ENCODE results near the gene ZGPAT. TPM values are rescaled to one million over a fixed set of nuclear protein-coding genes. Genes with fewer than 3 reads are reported as not detected.

Gene ZGPAT
- polyA plus RNA-seq, 1 donor = 20.1 TPM

DNA sequence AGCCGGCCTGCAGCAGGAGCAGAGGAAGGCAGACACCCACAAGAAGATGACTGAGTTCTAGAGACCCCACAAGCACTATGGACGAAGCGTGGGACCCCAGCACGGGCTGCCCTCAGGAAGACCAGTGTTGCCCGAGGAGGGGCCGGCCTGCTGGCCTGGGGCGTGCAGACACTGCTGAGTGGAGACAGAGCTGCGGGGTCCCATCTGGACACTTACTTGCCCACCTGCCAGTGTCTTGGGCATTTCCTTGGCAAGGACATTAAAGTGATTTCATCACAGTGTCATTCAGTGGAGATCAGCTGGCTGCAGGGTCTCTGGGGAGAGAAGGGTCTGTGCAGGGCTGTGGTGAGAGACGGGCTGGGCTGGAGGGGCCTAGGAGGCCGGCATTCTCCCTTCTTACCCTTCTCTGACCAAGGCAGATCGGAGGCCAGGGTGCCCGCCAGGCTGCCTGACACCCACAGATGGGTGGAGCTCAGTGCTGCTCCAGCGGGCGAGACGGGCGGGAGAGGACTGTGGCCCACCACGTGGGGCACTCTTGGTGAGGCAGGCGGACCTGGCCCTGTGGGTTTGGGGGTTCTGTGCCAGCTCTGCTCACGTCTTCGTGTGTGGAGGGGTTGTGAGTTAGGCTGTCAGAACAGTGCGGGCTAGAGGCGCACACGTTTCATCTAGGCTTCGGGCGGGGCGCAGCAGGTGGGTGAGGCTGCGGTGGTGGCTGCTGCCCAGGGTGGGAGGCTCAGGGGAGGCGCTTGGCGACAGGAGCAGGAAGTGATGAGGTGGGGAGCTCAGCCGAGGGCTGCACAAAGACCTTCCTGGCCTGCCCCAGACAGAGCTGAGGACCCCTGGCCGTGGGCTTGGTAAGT lies 28.2 kb downstream of the ZGPAT start, which contains the start of gene LIME1:
Gene LIME1 (plus strand): TSS at position 806 of the 860 bp plus-strand sequence. CDS start 886 bp downstream, outside the sequence.
- Histone ChIP-seq H3K27ac (ENCODE audit: low read length) (no peak within 1 kb of the TSS), H3K27me3 (ENCODE audit: control insufficient read depth, insufficient read depth, low read length) (no peaks in the 10 kb centered on the region), H3K4me1 (ENCODE audit: control insufficient read depth, insufficient read depth, low read length) (peaks cover 16% of the 10 kb centered on the region), H3K36me3 (ENCODE audit: control insufficient read depth, insufficient read depth, low read length) (peaks cover 35% of the 10 kb centered on the region), H3K4me3 (ENCODE audit: low read length) (no peak within 1 kb of the TSS), H3K9me3 (ENCODE audit: control insufficient read depth, low read depth, low read length) (no peaks in the 10 kb centered on the region)
- no peak for DNase-seq
- no CpG with 5 or more reads among the region's 31 CpGs for WGBS (ENCODE audit: insufficient coverage, low lambda C conversion rate)

GRCh38 chr20:63736893-63737694 lies 29.3 kb downstream of the ZGPAT start:
- Histone ChIP-seq H3K4me3 (ENCODE audit: low read length) (no peak overlapping the region), H3K9me3 (ENCODE audit: control insufficient read depth, low read depth, low read length) (no peaks in the 10 kb centered on the region), H3K36me3 (ENCODE audit: control insufficient read depth, insufficient read depth, low read length) (peaks cover 43% of the 10 kb centered on the region), H3K4me1 (ENCODE audit: control insufficient read depth, insufficient read depth, low read length) (peaks cover 25% of the 10 kb centered on the region), H3K27ac (ENCODE audit: low read length) (no peak overlapping the region), H3K27me3 (ENCODE audit: control insufficient read depth, insufficient read depth, low read length) (no peaks in the 10 kb centered on the region)
- WGBS (ENCODE audit: insufficient coverage, low lambda C conversion rate) = no CpG with 5 or more reads among the region's 30 CpGs
- peak in 1 of 2 donors; percentile 22 for DNase-seq

- DNase-seq = no peak
- no peaks in the 10 kb centered on the region for H3K9me3 ChIP-seq (ENCODE audit: control insufficient read depth, low read depth, low read length)
- H3K4me1 ChIP-seq (ENCODE audit: control insufficient read depth, insufficient read depth, low read length) = peaks cover 25% of the 10 kb centered on the region
- H3K27ac ChIP-seq (ENCODE audit: low read length) = no peak overlapping the region
- H3K36me3 ChIP-seq (ENCODE audit: control insufficient read depth, insufficient read depth, low read length) = peaks cover 48% of the 10 kb centered on the region
- WGBS (ENCODE audit: insufficient coverage, low lambda C conversion rate) = no CpG with 5 or more reads among the region's 26 CpGs
- H3K27me3 ChIP-seq (ENCODE audit: control insufficient read depth, insufficient read depth, low read length) = no peaks in the 10 kb centered on the region
- no peak overlapping the region for H3K4me3 ChIP-seq (ENCODE audit: low read length)
These were observed 29.8 kb downstream of the ZGPAT start for GRCh38 chr20:63737695-63737944.

DNA sequence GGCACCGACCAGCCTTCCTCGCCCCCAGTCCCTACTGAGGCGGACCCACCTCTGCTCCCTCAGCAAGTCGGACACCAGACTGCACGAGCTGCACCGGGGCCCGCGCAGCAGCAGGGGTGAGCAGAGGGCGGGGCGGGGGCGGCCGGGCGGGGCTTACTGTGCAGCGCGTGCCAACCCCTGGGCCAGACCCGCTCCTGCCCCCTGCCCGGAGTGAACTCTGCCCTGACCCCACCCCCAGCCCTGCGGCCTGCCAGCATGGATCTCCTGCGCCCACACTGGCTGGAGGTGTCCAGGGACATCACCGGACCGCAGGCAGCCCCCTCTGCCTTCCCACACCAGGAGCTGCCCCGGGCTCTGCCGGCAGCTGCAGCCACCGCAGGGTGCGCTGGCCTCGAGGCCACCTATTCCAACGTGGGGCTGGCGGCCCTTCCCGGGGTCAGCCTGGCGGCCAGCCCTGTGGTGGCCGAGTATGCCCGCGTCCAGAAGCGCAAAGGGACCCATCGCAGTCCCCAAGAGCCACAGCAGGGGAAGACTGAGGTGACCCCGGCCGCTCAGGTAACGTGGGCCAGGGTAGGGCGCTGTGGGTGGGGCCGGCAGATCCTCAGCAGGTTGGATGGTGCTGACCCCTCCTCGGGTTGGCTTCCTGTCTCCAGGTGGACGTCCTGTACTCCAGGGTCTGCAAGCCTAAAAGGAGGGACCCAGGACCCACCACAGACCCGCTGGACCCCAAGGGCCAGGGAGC lies 30.3 kb downstream of the ZGPAT start:
- H3K4me3 ChIP-seq (ENCODE audit: low read length) = peak overlapping the region; percentile 10

DNA sequence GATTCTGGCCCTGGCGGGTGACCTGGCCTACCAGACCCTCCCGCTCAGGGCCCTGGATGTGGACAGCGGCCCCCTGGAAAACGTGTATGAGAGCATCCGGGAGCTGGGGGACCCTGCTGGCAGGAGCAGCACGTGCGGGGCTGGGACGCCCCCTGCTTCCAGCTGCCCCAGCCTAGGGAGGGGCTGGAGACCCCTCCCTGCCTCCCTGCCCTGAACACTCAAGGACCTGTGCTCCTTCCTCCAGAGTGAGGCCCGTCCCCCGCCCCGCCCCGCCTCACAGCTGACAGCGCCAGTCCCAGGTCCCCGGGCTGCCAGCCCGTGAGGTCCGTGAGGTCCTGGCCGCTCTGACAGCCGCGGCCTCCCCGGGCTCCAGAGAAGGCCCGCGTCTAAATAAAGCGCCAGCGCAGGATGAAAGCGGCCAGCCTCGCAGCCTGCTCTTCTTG lies 30.9 kb downstream of the ZGPAT start:
- H3K27ac ChIP-seq (ENCODE audit: low read length) = peak overlapping the region; percentile 67
- H3K27me3 ChIP-seq (ENCODE audit: control insufficient read depth, insufficient read depth, low read length) = no peaks in the 10 kb centered on the region
- peak overlapping the region; percentile 50 for H3K4me3 ChIP-seq (ENCODE audit: low read length)
- H3K4me1 ChIP-seq (ENCODE audit: control insufficient read depth, insufficient read depth, low read length) = peaks cover 25% of the 10 kb centered on the region
- H3K9me3 ChIP-seq (ENCODE audit: control insufficient read depth, low read depth, low read length) = no peaks in the 10 kb centered on the region
- WGBS (ENCODE audit: insufficient coverage, low lambda C conversion rate) = no CpG with 5 or more reads among the region's 26 CpGs
- peak; percentile 50 to 71 for DNase-seq
- peaks cover 50% of the 10 kb centered on the region for H3K36me3 ChIP-seq (ENCODE audit: control insufficient read depth, insufficient read depth, low read length)

More for the DNA sequence above, 30.3 kb downstream of the ZGPAT start:
- WGBS (ENCODE audit: insufficient coverage, low lambda C conversion rate) = no CpG with 5 or more reads among the region's 43 CpGs
- Histone ChIP-seq H3K27ac (ENCODE audit: low read length) (no peak overlapping the region), H3K27me3 (ENCODE audit: control insufficient read depth, insufficient read depth, low read length) (no peaks in the 10 kb centered on the region), H3K4me1 (ENCODE audit: control insufficient read depth, insufficient read depth, low read length) (peaks cover 25% of the 10 kb centered on the region), H3K9me3 (ENCODE audit: control insufficient read depth, low read depth, low read length) (no peaks in the 10 kb centered on the region), H3K36me3 (ENCODE audit: control insufficient read depth, insufficient read depth, low read length) (peaks cover 50% of the 10 kb centered on the region)
- peak in 1 of 2 donors; percentile 51 for DNase-seq

- H3K4me3 ChIP-seq (ENCODE audit: low read length) = peak within 1 kb of the TSS; percentile 82
- H3K27me3 ChIP-seq (ENCODE audit: control insufficient read depth, insufficient read depth, low read length) = no peaks in the 10 kb centered on the region
- no peaks in the 10 kb centered on the region for H3K9me3 ChIP-seq (ENCODE audit: control insufficient read depth, low read depth, low read length)
- H3K36me3 ChIP-seq (ENCODE audit: control insufficient read depth, insufficient read depth, low read length) = peaks cover 43% of the 10 kb centered on the region
- peak; percentile 79 to 90 for DNase-seq
- peak within 1 kb of the TSS; percentile 94 for H3K27ac ChIP-seq (ENCODE audit: low read length)
- no CpG with 5 or more reads among the region's 136 CpGs for WGBS (ENCODE audit: insufficient coverage, low lambda C conversion rate)
- peaks cover 25% of the 10 kb centered on the region for H3K4me1 ChIP-seq (ENCODE audit: control insufficient read depth, insufficient read depth, low read length)
These were observed 31.6 kb downstream of the ZGPAT start, which contains the start of gene SLC2A4RG for GRCh38 chr20:63739130-63740069. Gene SLC2A4RG, plus strand, starts transcription at chr20:63739776. Its CDS starts 137 bp downstream, at chr20:63739913.

GRCh38 chr20:63740070-63740626 lies 32.3 kb downstream of the ZGPAT start:
- peaks cover 29% of the 10 kb centered on the region for H3K4me1 ChIP-seq (ENCODE audit: control insufficient read depth, insufficient read depth, low read length)
- H3K36me3 ChIP-seq (ENCODE audit: control insufficient read depth, insufficient read depth, low read length) = peaks cover 36% of the 10 kb centered on the region
- DNase-seq = no peak
- no peaks in the 10 kb centered on the region for H3K9me3 ChIP-seq (ENCODE audit: control insufficient read depth, low read depth, low read length)
- peak overlapping the region; percentile 82 for H3K4me3 ChIP-seq (ENCODE audit: low read length)
- H3K27ac ChIP-seq (ENCODE audit: low read length) = peak overlapping the region; percentile 94
- WGBS (ENCODE audit: insufficient coverage, low lambda C conversion rate) = no CpG with 5 or more reads among the region's 80 CpGs
- H3K27me3 ChIP-seq (ENCODE audit: control insufficient read depth, insufficient read depth, low read length) = no peaks in the 10 kb centered on the region

DNA sequence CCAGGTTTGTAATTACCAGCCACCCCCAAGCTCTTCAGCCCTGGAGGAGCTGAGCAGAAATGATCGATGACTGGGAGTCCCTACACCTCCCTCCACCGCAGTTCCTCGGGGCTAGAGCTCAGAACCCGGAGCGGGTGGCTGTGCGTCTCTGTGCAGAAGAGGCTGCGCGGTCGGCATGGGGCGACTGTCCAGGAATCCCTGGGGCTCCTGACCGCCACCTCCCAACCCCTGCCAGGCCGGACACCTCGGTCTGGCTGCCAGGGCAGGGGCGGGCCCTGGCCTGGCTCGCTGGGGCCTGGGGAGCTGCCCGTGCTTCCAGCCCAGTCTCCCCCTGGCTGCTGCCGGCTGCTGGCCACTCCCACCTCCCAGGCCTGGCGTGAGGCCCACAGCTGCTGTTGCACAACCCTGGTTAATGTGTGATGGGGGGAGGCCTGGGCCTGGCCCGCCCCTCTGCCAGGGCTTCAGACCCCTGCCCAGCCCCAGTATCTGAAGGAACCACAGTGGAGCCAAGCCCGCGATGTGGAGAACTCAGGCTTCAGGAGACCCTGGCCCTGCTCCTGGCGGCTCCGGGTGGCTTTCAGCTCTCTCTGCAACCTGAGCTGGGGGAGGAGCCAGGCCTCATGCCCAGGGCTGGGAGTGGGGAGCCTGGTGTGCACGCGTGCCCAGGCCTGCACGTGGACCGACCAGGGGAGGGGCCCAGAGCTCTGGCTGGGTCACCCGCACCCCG lies 33.0 kb downstream of the ZGPAT start:
- H3K4me1 ChIP-seq (ENCODE audit: control insufficient read depth, insufficient read depth, low read length) = peaks cover 29% of the 10 kb centered on the region
- WGBS (ENCODE audit: insufficient coverage, low lambda C conversion rate) = no CpG with 5 or more reads among the region's 29 CpGs
- peaks cover 29% of the 10 kb centered on the region for H3K36me3 ChIP-seq (ENCODE audit: control insufficient read depth, insufficient read depth, low read length)
- peak overlapping the region; percentile 82 for H3K4me3 ChIP-seq (ENCODE audit: low read length)
- DNase-seq = peak; percentile 87 to 94
- H3K27ac ChIP-seq (ENCODE audit: low read length) = peak overlapping the region; percentile 94
- H3K27me3 ChIP-seq (ENCODE audit: control insufficient read depth, insufficient read depth, low read length) = no peaks in the 10 kb centered on the region
- no peaks in the 10 kb centered on the region for H3K9me3 ChIP-seq (ENCODE audit: control insufficient read depth, low read depth, low read length)

- no peak for DNase-seq
- Histone ChIP-seq H3K4me3 (ENCODE audit: low read length) (peak overlapping the region; percentile 82), H3K27me3 (ENCODE audit: control insufficient read depth, insufficient read depth, low read length) (no peaks in the 10 kb centered on the region), H3K9me3 (ENCODE audit: control insufficient read depth, low read depth, low read length) (no peaks in the 10 kb centered on the region), H3K4me1 (ENCODE audit: control insufficient read depth, insufficient read depth, low read length) (peaks cover 29% of the 10 kb centered on the region), H3K27ac (ENCODE audit: low read length) (peak overlapping the region; percentile 94), H3K36me3 (ENCODE audit: control insufficient read depth, insufficient read depth, low read length) (peaks cover 24% of the 10 kb centered on the region)
- WGBS (ENCODE audit: insufficient coverage, low lambda C conversion rate) = no CpG with 5 or more reads among the region's 6 CpGs
These were observed 33.5 kb downstream of the ZGPAT start for GRCh38 chr20:63741354-63741675.
